K562 (cell line): ENCODE results near the gene ISLR2. TPM values are rescaled to one million over a fixed set of nuclear protein-coding genes. Genes with fewer than 3 reads are reported as not detected.

ENCODE experiments used
- DDX20 ChIP-seq: fragments of 450-650 bp; IDR thresholded peaks from 2 replicates; pipeline ENCODE4 v1.6.1; 2016; ENCODE audit warnings: missing genetic modification characterization, low read depth, mild to moderate bottlenecking, missing compliant biosample characterization, moderate library complexity
- E2F4 ChIP-seq: sonication (generic); formaldehyde crosslinking; IDR thresholded peaks from 2 replicates; pipeline ENCODE4 v1.8.0; 2022; ENCODE audit warnings: mild to moderate bottlenecking, low read depth, missing genetic modification reagents
- FOXA1 ChIP-seq: fragments of 450-650 bp; IDR thresholded peaks from 2 replicates; pipeline ENCODE4 v1.6.1; 2016; ENCODE audit warnings: mild to moderate bottlenecking, borderline replicate concordance
- FOXP4 ChIP-seq: sonication (generic); formaldehyde crosslinking; IDR thresholded peaks from 2 replicates; pipeline ENCODE4 v1.8.0; 2022; ENCODE audit warnings: mild to moderate bottlenecking, missing genetic modification reagents, borderline replicate concordance
- ZBTB33 ChIP-seq: sonication (generic); formaldehyde crosslinking; IDR thresholded peaks from 2 replicates; pipeline ENCODE4 v1.8.1; 2023; ENCODE audit warnings: mild to moderate bottlenecking, missing genetic modification reagents
- polyA plus RNA-seq, 8 experiments: library from polyadenylated mRNA; depleted of rRNA in 4 of 8; stranded (reverse) in 5 of 8; unstranded in 3 of 8; fragments of >200 nt; fragmentation: Nextera tagmentation in 2 of 8; fragmentation: Illumina TruSeq in 1 of 8; extraction: Ambion mirVana in 2 of 8; extraction: Trizol in 1 of 8; gene quantifications; 2 replicates each; pipeline versions ENCODE4 v1.2.1 to v1.2.3, GENCODE V29; 2011 to 2014; ENCODE audit warnings: inconsistent platforms in 1 of 8, missing spikeins in 1 of 8
- total RNA-seq, 7 experiments: library from RNA; depleted of rRNA in 6 of 7; stranded (reverse); fragments of >200 nt in 6 of 7; fragmentation: Illumina TruSeq in 2 of 7; extraction: Trizol in 2 of 7; gene quantifications; 2 replicates each; pipeline versions ENCODE4 v1.2.1 to v1.2.3, GENCODE V29; 2011 to 2021; ENCODE audit warnings: low replicate concordance in 1 of 7
- TF ChIP-seq, protein P1 (sequence below): IDR thresholded peaks from 2 replicates; pipeline ENCODE4 v1.6.1; 2012; ENCODE audit warnings: low read depth, low read length, improper control_type of control experiment, borderline replicate concordance

ISLR2 gene
- total and polyA plus RNA-seq, 9 of the 15 experiments (the other 6 are each of a cell fraction or from before 2014, with no cell fraction given), result not detected

- TF ChIP-seq E2F4 (no peak), ZBTB33 (CRISPR knock-in tag) (no peak), DDX20 (tag) (no peak), FOXA1 (no peak), FOXP4 (no peak)
- TF ChIP-seq, protein P1, sequence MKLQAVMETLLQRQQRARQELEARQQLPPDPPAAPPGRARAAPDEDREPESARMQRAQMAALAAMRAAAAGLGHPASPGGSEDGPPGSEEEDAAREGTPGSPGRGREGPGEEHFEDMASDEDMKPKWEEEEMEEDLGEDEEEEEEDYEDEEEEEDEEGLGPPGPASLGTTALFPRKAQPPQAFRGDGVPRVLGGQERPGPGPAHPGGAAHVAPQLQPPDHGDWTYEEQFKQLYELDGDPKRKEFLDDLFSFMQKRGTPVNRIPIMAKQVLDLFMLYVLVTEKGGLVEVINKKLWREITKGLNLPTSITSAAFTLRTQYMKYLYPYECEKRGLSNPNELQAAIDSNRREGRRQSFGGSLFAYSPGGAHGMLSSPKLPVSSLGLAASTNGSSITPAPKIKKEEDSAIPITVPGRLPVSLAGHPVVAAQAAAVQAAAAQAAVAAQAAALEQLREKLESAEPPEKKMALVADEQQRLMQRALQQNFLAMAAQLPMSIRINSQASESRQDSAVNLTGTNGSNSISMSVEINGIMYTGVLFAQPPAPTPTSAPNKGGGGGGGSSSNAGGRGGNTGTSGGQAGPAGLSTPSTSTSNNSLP, result no peak
- TF ChIP-seq, all 486 proteins: peak for 0
Measured at GRCh38 chr15:74165461-74165860, 35.1 kb downstream of the ISLR2 start (continued).
